BE2C (cell line): ENCODE data around the gene MLST8.
"Not testable (repeated sequence)": the region's sequence is repeated elsewhere in the genome, so short reads cannot be mapped to it uniquely, and the experiment has no call there.

Experiments used
- DNase-seq: peaks from one replicate; pipeline ENCODE4 v3.0.0-alpha.2; 2020
- H3K27me3 ChIP-seq: fragments of 250-450 bp; sonication (Bioruptor Pico); 2 replicates; pipeline ENCODE4 v1.5.1; 2020; ENCODE audit warnings: mild to moderate bottlenecking
- H3K36me3 ChIP-seq: fragments of 250-450 bp; sonication (Bioruptor Pico); 2 replicates; pipeline ENCODE4 v1.5.1; 2020; ENCODE audit warnings: mild to moderate bottlenecking
- H3K4me1 ChIP-seq: fragments of 250-450 bp; sonication (Bioruptor Pico); 2 replicates; pipeline ENCODE4 v1.5.1; 2020
- H3K4me3 ChIP-seq: 2 replicates; pipeline ENCODE4 v1.5.1; 2011; ENCODE audit warnings: low read depth, low read length
- H3K9me3 ChIP-seq: fragments of 250-450 bp; sonication (Bioruptor Pico); 2 replicates; pipeline ENCODE4 v1.5.1; 2020
- CTCF ChIP-seq: IDR thresholded peaks from 2 replicates; pipeline ENCODE4 v1.5.1; 2012; ENCODE audit warnings: mild to moderate bottlenecking, low read depth, low read length

The MLST8 gene

GRCh38 chr16:2200313-2200712 lies 4.9 kb upstream of the MLST8 start:
- DNase-seq = no peak
- Histone ChIP-seq H3K27me3 (no peaks in the 10 kb centered on the region), H3K4me3 (no peak overlapping the region), H3K9me3 (no peaks in the 10 kb centered on the region), H3K36me3 (no peaks in the 10 kb centered on the region), H3K4me1 (peaks cover 4% of the 10 kb centered on the region)
- no peak for TF ChIP-seq CTCF

- H3K4me1 ChIP-seq, H3K9me3 ChIP-seq, H3K27me3 ChIP-seq, H3K4me3 ChIP-seq, DNase-seq: not testable (repeated sequence)
- H3K36me3 ChIP-seq = peaks cover 16% of the 10 kb centered on the region
These were observed 2.0 kb upstream of the MLST8 start for GRCh38 chr16:2203119-2203688.

- TF ChIP-seq CTCF = no peak
- no peak for DNase-seq
- Histone ChIP-seq H3K4me3 (peak overlapping the region; percentile 80), H3K27me3 (no peaks in the 10 kb centered on the region), H3K9me3 (no peaks in the 10 kb centered on the region), H3K4me1 (peaks cover 9% of the 10 kb centered on the region), H3K36me3 (peaks cover 29% of the 10 kb centered on the region)
These were observed 694 bp upstream of the MLST8 start for GRCh38 chr16:2204416-2205103.

DNA sequence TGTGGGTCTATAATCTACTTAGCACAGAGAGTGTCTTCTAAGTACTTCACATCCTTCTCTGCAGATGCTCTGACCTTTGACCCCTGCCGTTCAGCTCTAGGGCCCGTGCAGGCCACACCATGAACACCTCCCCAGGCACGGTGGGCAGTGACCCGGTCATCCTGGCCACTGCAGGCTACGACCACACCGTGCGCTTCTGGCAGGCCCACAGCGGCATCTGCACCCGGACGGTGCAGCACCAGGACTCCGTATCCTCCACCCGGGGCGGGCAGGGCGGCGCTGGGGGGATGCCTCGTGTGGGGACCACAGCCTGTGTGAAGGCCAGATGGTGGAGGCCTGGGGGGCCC lies 686 bp downstream of the MLST8 start:
- Histone ChIP-seq H3K36me3 (peaks cover 36% of the 10 kb centered on the region), H3K9me3 (no peaks in the 10 kb centered on the region), H3K4me1 (peaks cover 11% of the 10 kb centered on the region), H3K27me3 (no peaks in the 10 kb centered on the region), H3K4me3 (peak overlapping the region; percentile 80)
- DNase-seq = no peak
- TF ChIP-seq CTCF = no peak

DNA sequence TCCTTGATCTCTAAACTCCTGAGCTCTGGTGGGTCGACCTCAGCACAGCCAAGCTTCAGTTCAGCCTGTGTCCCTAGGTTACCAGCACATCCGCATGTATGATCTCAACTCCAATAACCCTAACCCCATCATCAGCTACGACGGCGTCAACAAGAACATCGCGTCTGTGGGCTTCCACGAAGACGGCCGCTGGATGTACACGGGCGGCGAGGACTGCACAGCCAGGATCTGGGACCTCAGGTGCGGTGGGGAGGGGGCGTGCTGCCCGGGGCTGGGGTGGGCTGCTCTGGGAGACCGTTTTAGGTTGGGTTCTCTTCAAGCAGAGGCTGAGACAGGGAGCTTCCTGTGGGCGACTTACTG lies 1.1 kb downstream of the MLST8 start:
- DNase-seq = no peak
- no peak for TF ChIP-seq CTCF
- H3K4me1 ChIP-seq = peaks cover 13% of the 10 kb centered on the region

DNA sequence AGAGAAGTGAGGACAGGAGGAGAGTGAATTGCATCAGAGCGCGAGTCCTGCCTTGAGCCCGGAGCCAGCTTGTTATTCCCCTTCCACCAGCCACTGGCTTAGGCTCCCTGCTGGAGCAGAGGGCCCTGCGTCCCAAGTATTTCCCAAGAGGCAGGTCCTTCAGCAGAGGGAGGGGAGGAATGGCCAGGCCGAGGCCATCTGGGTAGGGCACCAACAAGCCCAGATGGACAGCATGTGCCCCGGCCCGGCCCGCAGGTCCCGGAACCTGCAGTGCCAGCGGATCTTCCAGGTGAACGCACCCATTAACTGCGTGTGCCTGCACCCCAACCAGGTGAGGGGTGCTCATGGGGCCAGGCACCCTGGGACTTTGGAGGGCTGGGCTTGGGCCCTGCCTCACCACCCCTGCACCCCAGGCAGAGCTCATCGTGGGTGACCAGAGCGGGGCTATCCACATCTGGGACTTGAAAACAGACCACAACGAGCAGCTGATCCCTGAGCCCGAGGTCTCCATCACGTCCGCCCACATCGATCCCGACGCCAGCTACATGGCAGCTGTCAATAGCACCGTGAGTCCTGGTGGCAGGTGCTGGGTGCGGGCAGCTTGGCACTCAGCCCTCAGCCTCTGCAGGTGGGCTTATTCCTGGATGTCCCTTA lies 1.7 kb downstream of the MLST8 start:
- H3K4me3 ChIP-seq = no peak overlapping the region
- no peak for DNase-seq
- no peak for TF ChIP-seq CTCF
- H3K4me1 ChIP-seq = peaks cover 13% of the 10 kb centered on the region
- H3K36me3 ChIP-seq = peaks cover 36% of the 10 kb centered on the region
- H3K9me3 ChIP-seq = no peaks in the 10 kb centered on the region
- no peaks in the 10 kb centered on the region for H3K27me3 ChIP-seq

More for the DNA sequence above, 1.1 kb downstream of the MLST8 start:
- no peaks in the 10 kb centered on the region for H3K27me3 ChIP-seq
- peak overlapping the region; percentile 80 for H3K4me3 ChIP-seq
- H3K9me3 ChIP-seq = no peaks in the 10 kb centered on the region
- peaks cover 36% of the 10 kb centered on the region for H3K36me3 ChIP-seq
